Fibroblast of lung (primary cell): ENCODE results near the gene ASB11. TPM values are rescaled to one million over a fixed set of nuclear protein-coding genes. Genes with fewer than 3 reads are reported as not detected.

Source experiments
- DNase-seq, 2 donors: peaks; one replicate each; pipeline versions ENCODE4 v3.0.0 to v3.0.0-alpha.2; 2010; ENCODE audit warnings: low read depth in 2 of 2
- H2AFZ ChIP-seq: 2 replicates; pipeline ENCODE4 v1.5.1; 2012; ENCODE audit warnings: low read length, control low read depth, inconsistent platforms
- H3K27ac ChIP-seq: 2 replicates; pipeline ENCODE4 v1.5.1; 2011; ENCODE audit warnings: low read length, control low read depth; ENCODE audit not compliant: insufficient read depth
- H3K27me3 ChIP-seq: 2 replicates; pipeline ENCODE4 v1.5.1; 2011; ENCODE audit warnings: mild to moderate bottlenecking, low read length; ENCODE audit not compliant: control insufficient read depth, insufficient read depth
- H3K36me3 ChIP-seq: 2 replicates; pipeline ENCODE4 v1.5.1; 2011; ENCODE audit warnings: low read length; ENCODE audit not compliant: control insufficient read depth, insufficient read depth
- H3K4me1 ChIP-seq: 2 replicates; pipeline ENCODE4 v1.5.1; 2011; ENCODE audit warnings: low read length; ENCODE audit not compliant: control insufficient read depth, insufficient read depth; ENCODE audit errors: extremely low read depth
- H3K4me2 ChIP-seq: 2 replicates; pipeline ENCODE4 v1.5.1; 2011; ENCODE audit warnings: low read length, control low read depth; ENCODE audit not compliant: insufficient read depth; ENCODE audit errors: extremely low read depth
- H3K4me3 ChIP-seq, 4 experiments: fragments of 200-600 bp in 1 of 4; sonication (generic) in 1 of 4; replicated peaks in 1 of 4; 2 replicates each; pipeline ENCODE4 v1.5.1; 2011 to 2016; ENCODE audit warnings: low read length in 4 of 4, low read depth in 3 of 4, mild to moderate bottlenecking in 3 of 4, control low read depth in 2 of 4, inconsistent platforms in 1 of 4, mixed read lengths in 1 of 4; ENCODE audit not compliant: insufficient read depth in 1 of 4; ENCODE audit errors: control extremely low read depth in 1 of 4
- H3K79me2 ChIP-seq: 2 replicates; pipeline ENCODE4 v1.5.1; 2012; ENCODE audit warnings: mild to moderate bottlenecking, low read length, inconsistent platforms; ENCODE audit not compliant: control insufficient read depth, insufficient read depth
- H3K9ac ChIP-seq: 2 replicates; pipeline ENCODE4 v1.5.1; 2011; ENCODE audit warnings: mild to moderate bottlenecking, low read length, control low read depth; ENCODE audit not compliant: insufficient read depth
- H3K9me3 ChIP-seq: 2 replicates; pipeline ENCODE4 v1.5.1; 2012; ENCODE audit warnings: low read depth, low read length; ENCODE audit not compliant: control insufficient read depth, insufficient read depth
- H4K20me1 ChIP-seq: 2 replicates; pipeline ENCODE4 v1.5.1; 2011; ENCODE audit warnings: low read length; ENCODE audit not compliant: control insufficient read depth, insufficient read depth; ENCODE audit errors: extremely low read depth
- EZH2 ChIP-seq: IDR thresholded peaks from 2 replicates; pipeline ENCODE4 v1.5.1; 2012; ENCODE audit warnings: low read length, control low read depth, mild to moderate bottlenecking; ENCODE audit errors: missing control alignments
- polyA plus RNA-seq, 2 donors: library from polyadenylated mRNA; depleted of rRNA in 1 of 2; stranded (reverse) in 1 of 2; unstranded in 1 of 2; fragments of >200 nt; gene quantifications; 2 replicates each; pipeline ENCODE4 v1.2.1, GENCODE V29; 2011 to 2012; ENCODE audit warnings: missing spikeins in 1 of 2
- total RNA-seq: library from RNA; depleted of rRNA; stranded (reverse); fragments of >200 nt; gene quantifications from 2 replicates; pipeline ENCODE4 v1.2.1, GENCODE V29; 2014
- TF ChIP-seq, protein P1 (sequence below), 2 donors: IDR thresholded peaks in 1 of 2; conservative IDR thresholded peaks in 1 of 2; 1 replicate in 1 of 2; 2 replicates in 1 of 2; pipeline ENCODE4 v1.5.1; 2011 to 2012; ENCODE audit warnings: low read length in 2 of 2, control low read depth in 1 of 2, inconsistent platforms in 1 of 2, low read depth in 1 of 2, mild to moderate bottlenecking in 1 of 2

Gene ASB11
- total and polyA plus RNA-seq, 2 donors (not counting 1 experiment from before 2014, with no cell fraction given): not detected

DNA sequence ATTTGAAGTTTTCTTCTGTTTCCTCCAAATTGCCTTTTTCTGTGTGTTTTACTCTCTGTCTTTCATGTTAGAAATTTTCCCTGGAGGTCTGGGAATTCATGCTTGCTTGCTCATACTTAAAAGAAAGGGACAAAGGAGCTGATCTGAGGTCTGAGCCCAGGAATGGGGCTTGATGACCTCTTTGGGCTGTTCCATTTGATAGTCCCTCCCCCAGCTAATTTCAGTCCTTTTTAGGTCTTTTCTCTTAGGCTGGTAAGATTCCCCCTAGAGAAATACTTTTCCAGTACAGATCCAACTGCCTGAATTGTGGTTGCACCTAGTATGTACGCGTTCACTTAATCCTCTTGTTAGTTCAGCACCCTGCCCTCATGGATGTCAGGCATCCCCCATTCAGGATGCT, 25.4 kb upstream of the ASB11 start:
- no peak overlapping the region for H2AFZ ChIP-seq

DNA sequence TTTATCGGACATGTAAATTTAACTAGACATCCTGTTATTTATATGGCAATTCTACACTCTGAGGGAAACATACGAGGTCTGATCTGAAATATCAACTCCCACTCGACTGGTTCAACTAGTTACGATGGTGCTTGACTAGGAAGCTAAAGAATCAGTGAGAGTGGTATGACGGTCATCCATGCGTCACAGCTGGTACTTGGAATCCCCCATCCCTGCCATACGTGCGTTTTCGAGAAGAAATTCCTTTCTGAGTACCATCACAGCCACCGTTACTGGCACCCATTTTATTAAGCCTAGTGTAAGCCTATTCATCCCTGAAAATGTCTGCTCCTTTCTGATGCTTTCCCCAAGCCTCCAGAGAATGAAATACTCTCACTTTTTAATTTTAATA, 20.6 kb upstream of the ASB11 start:
- H3K4me1 ChIP-seq: no peaks in the 10 kb centered on the region
- no peaks in the 10 kb centered on the region for H3K9me3 ChIP-seq
- DNase-seq: peak; percentile 52 to 69
- peaks cover 4% of the 10 kb centered on the region for H3K79me2 ChIP-seq
- peak overlapping the region; percentile 62 for H2AFZ ChIP-seq
- peak overlapping the region; percentile 52 for H3K9ac ChIP-seq
- peak overlapping the region; percentile 82 for H3K27ac ChIP-seq
- H4K20me1 ChIP-seq: no peaks in the 10 kb centered on the region
- H3K36me3 ChIP-seq: no peaks in the 10 kb centered on the region
- peak overlapping the region; percentile 48 to 79 (median 56) for H3K4me3 ChIP-seq
- H3K4me2 ChIP-seq: peak overlapping the region; percentile 89
- peaks cover 4% of the 10 kb centered on the region for H3K27me3 ChIP-seq
- TF ChIP-seq EZH2: no peak
- TF ChIP-seq, protein P1, sequence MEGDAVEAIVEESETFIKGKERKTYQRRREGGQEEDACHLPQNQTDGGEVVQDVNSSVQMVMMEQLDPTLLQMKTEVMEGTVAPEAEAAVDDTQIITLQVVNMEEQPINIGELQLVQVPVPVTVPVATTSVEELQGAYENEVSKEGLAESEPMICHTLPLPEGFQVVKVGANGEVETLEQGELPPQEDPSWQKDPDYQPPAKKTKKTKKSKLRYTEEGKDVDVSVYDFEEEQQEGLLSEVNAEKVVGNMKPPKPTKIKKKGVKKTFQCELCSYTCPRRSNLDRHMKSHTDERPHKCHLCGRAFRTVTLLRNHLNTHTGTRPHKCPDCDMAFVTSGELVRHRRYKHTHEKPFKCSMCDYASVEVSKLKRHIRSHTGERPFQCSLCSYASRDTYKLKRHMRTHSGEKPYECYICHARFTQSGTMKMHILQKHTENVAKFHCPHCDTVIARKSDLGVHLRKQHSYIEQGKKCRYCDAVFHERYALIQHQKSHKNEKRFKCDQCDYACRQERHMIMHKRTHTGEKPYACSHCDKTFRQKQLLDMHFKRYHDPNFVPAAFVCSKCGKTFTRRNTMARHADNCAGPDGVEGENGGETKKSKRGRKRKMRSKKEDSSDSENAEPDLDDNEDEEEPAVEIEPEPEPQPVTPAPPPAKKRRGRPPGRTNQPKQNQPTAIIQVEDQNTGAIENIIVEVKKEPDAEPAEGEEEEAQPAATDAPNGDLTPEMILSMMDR (conservative IDR thresholded peaks at IDR 0.05 in 1 of 2, IDR thresholded peaks at IDR 0.05 in 1 of 2; ENCODE audit: low read depth in 1 of 2, low read length in 2 of 2): no peak

More for the DNA sequence above, 25.4 kb upstream of the ASB11 start:
- H4K20me1 ChIP-seq: no peaks in the 10 kb centered on the region
- H3K27me3 ChIP-seq: peaks cover 4% of the 10 kb centered on the region
- TF ChIP-seq, protein P1 (conservative IDR thresholded peaks at IDR 0.05 in 1 of 2, IDR thresholded peaks at IDR 0.05 in 1 of 2; ENCODE audit: low read depth in 1 of 2, low read length in 2 of 2): no peak
- TF ChIP-seq EZH2: no peak
- H3K4me1 ChIP-seq: peaks cover 2% of the 10 kb centered on the region
- H3K4me3 ChIP-seq: no peak overlapping the region
- H3K79me2 ChIP-seq: no peaks in the 10 kb centered on the region
- H3K27ac ChIP-seq: no peak overlapping the region
- no peaks in the 10 kb centered on the region for H3K9me3 ChIP-seq
- no peak overlapping the region for H3K4me2 ChIP-seq
- no peaks in the 10 kb centered on the region for H3K36me3 ChIP-seq
- no peak overlapping the region for H3K9ac ChIP-seq
- DNase-seq: no peak

DNA sequence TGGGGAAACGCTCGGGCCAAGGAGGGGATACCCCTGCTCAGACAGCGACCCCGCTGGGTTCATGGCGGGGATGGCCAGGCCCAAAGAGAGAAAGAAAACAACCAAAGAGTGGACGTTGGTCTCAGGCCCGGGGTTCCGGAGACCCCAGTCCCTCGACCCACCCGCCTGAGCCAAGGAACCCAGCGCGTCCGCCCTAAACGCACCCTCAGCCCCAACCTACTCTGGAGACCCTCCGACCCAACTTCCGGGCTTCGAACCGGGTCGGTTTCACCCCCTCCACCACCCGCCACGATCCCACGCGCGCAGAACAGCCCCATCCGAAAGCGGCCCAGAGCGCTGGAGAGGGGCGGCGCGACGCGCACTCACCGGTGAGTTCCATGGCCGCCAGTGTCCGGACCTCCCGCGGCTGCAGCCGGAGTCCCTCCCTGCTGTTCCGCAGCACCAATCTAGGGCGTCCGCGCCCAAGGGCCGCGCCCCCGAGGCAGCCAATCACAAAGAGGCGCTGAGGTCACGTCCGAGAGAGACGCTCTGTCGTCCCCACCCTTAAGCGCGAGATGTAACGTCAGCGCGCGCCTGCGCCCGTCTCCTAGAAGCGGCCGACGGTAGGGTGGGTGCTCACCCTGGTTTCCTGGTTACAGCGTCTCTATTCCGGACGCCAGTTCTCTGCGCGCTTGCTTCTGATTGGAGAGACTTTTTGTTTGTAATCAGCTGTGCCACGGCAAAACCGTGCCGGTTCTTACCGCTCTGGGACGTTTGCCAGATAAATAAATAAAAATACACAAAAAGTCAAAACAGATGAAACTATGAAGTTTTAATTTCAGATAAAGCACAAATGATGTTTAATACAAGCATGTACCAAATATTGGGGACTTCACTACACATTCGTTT, 19.9 kb upstream of the ASB11 start, which contains the start of gene PIGA:
Gene PIGA, minus strand, starts transcription at position 389 of the 888 bp plus-strand sequence. CDS start 3,593 bp downstream, outside the sequence.
- peak within 1 kb of the TSS; percentile 92 for H3K9ac ChIP-seq
- H3K4me2 ChIP-seq: peak within 1 kb of the TSS; percentile 89
- H3K27me3 ChIP-seq: peaks cover 4% of the 10 kb centered on the region
- no peaks in the 10 kb centered on the region for H3K4me1 ChIP-seq
- H2AFZ ChIP-seq: peak within 1 kb of the TSS; percentile 62
- H3K9me3 ChIP-seq: no peaks in the 10 kb centered on the region
- DNase-seq: peak; percentile 96
- H3K79me2 ChIP-seq: peaks cover 4% of the 10 kb centered on the region
- no peaks in the 10 kb centered on the region for H4K20me1 ChIP-seq
- H3K4me3 ChIP-seq: peak within 1 kb of the TSS; percentile 71 to 81 (median 78)
- H3K27ac ChIP-seq: peak within 1 kb of the TSS; percentile 95
- H3K36me3 ChIP-seq: no peaks in the 10 kb centered on the region
- TF ChIP-seq, protein P1 (conservative IDR thresholded peaks at IDR 0.05 in 1 of 2, IDR thresholded peaks at IDR 0.05 in 1 of 2; ENCODE audit: low read depth in 1 of 2, low read length in 2 of 2): no peak
- no peak for TF ChIP-seq EZH2
